GM21360 (cell line): ENCODE data around the gene RAET1G.
"Not testable (repeated sequence)": the region's sequence is repeated elsewhere in the genome, so short reads cannot be mapped to it uniquely, and the experiment has no call there.

Experiments used
- ATAC-seq: cut with Tn5 transposase; IDR thresholded peaks from one replicate; pipeline ENCODE4 v1.9.1; 2021; ENCODE audit warnings: mild to moderate bottlenecking, moderate library complexity; ENCODE audit not compliant: unreplicated experiment

RAET1G gene, protein sequence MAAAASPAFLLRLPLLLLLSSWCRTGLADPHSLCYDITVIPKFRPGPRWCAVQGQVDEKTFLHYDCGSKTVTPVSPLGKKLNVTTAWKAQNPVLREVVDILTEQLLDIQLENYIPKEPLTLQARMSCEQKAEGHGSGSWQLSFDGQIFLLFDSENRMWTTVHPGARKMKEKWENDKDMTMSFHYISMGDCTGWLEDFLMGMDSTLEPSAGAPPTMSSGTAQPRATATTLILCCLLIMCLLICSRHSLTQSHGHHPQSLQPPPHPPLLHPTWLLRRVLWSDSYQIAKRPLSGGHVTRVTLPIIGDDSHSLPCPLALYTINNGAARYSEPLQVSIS

DNA sequence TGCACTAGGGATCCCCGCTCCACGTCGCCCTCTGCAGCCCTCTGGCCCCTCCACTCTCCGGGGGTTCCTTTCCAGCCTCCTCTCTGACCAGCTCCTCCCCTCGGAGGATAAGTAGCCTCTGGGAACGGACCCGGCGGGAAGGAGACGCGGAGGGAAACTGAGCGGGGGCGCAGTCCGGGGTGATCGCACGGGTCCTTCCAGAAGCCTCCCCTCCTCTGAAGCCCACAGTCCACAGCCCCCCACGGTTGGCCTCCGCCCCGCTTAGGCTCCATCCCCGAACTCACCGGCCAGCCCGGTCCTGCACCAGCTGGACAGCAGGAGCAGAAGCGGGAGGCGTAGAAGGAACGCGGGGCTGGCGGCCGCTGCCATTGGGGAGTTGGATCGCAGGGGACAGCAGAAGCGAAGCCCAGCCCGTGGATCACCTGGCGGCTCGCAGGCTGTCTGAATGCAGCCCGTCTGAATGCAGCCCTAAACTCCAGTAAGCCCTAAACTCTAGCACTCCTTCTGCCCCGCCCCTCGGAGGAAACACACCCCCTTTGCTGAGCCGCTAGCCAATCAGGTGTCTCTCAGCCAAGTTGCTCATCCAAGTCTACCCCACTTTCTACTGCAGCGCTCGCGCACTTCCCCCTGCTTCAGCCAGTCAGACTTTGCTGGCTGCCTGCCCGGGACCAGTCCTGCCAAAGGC is at the start of gene RAET1G:
TSS of gene RAET1G (minus strand) at position 480 of the 685 bp plus-strand sequence. CDS start at position 369, 111 bp downstream.
- ATAC-seq, result no peak

DNA sequence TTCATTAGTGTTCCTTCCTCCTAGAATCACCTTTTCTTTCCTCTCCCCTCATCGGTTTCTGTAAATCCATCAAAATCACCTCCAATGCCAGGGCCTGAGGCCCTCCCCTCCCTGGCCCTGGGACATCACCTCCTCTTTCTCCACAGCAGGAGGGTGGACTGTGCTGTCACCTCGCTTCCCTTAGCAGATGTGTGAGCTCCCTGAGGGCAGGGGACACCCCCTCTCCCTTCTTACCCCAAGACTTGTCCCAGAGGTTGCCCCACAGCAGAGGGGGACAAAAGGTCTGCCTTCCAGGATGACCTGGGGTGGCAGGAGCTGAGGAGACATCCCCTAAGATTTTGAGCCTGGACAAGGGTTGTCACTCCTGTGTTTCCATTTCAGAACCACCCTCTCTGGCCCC is 46.7 kb upstream of the RAET1G start:
- no peak for ATAC-seq

DNA sequence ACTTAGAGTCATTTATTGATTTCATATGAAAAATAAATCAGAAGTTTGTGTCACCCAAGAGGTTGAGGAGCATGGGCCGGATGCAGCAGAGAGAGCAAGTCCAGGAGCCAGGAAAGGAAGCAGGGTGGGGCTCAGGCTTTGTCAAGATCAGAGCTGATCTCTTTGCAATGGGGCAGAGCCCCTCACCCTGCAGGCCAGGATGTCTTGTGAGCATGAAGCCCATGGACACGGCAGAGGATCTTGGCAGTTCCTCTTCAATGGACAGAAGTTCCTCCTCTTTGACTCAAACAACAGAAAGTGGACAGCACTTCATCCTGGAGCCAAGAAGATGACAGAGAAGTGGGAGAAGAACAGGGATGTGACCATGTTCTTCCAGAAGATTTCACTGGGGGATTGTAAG is 46.0 kb upstream of the RAET1G start:
- ATAC-seq, result not testable (repeated sequence)

DNA sequence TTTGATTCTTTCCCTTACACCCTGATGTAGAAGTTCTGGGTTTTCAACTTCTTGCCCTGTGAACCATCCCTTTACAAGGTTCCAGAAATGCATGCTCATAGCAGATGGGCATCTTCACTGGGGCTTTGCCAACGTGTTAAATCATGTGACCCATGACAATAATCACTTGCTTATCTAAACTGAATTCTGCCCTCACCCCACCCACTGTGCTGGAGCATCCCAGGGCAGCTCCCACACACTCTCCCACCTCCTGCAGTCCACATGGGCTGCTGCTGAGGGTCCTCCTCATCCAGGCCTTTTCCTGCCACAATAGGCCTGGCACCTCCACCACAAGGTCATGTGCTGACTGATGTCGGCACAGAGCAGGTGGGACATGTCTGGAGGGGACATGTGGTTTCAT is 45.1 kb upstream of the RAET1G start:
- ATAC-seq, result not testable (repeated sequence)

DNA sequence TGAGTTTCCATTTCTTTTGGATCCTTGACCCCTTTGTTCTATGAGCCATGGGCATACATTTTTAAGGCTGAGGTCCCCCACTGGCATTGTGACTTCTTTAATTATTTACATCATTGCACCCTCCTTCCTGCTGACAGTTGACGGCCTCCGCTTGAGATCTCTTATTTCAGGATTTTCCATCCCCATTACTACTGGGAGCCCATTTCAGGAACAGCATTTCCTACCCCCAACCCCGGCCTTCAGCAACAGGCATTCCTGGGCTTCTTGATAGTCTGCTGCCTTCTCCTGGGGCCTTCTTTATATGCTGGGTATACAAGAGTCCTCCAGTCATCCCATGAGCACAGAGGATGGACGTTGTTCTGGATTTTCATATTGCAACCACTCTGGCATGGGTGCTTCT is 44.7 kb upstream of the RAET1G start:
- ATAC-seq, result no peak

DNA sequence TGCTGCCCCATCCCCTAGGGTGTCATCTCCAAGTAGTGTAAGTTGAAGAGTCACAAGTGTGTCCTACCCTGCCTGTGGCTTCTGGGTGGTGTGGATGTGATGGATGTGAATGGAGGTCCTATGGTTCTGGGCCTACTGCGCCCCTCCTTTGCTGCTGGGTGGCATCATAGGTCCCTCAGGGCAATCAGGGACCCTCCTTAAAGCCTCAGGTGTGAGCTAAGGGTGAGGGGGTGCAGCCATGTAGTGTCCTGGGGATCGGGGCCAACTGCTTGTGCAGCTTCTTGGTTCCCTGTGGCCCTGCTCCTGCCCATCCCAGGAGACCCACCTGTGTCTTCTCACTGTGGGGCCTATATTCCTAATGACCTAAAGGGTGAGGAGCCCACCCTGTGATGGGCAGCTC is 43.4 kb upstream of the RAET1G start:
- ATAC-seq, result not testable (repeated sequence)

DNA sequence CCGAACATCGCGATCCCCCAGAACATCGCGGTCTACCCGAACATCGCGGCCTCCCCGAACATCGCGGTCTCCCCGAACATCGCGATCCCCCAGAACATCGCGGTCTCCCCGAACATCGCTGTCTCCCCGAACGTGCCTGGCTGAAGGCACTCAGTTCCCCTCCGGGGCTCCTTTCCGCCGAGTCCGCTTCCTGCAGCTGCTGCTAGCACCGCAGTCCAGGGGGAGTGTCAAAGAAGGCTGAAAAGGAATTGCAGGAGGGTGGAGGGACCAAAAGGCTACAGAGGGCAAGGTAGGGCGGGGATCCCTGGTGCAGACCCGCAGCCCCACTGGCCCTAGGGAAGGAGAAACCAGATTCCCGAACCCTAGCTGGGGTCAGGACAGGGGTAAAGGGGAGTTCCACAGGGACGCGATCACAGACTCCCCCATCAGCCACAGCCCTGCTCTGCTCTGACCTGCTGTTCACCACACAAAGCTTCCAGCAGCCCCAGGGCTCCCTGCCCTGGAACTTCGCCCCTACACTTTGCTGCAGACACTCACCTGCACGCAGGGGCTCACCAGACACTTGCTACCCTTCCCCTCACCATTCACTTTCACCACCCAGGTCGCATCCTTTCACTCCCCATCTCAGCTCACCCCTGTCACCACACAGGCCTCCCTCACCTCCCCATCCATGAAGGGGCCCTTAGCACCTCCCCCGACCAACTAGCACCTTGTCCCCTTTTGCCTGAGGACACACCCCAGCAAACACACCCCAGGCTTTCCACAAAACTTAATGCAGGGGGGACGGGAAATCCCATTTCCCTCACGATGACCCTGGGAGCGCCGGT is 42.5 kb upstream of the RAET1G start:
- no peak for ATAC-seq

DNA sequence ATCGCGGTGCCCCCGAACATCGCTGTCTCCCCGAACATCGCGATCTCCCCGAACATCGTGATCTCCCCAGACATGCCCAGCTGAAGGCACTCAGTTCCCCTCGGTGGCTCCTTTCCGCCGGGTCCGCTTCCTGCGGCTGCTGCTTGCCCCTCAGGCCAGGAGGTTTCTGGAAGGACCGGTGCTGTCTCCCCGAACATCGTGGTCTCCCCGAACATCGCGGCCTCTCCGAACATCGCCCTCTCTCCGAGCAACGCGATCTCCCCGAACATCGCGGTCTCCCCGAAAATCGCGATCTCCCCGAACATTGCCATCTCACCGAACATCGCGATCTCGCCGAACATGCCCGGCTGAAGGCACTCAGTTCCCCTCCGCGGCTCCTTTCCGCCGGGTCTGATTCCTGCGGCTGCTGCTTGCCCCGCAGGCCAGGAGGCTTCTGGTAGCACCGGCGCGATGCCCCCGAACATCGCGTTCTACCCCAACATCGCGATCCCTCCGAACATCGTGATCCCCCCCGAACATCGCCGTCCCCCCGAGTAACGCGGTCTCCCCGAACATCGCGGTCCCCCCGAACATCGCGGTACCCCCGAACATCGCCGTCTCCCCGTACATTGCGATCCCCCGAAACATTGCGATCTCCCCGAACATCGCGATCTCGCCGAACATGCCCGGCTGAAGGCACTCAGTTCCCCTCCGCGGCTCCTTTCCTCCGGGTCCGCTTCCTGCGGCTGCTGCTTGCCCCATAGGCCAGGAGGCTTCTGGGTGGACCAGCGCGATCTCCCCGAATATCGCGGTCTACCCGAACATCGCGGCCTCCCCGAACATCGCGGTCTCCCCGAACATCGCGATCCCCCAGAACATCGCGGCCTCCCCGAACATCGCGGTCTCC is 41.6 kb upstream of the RAET1G start:
- ATAC-seq, result no peak

DNA sequence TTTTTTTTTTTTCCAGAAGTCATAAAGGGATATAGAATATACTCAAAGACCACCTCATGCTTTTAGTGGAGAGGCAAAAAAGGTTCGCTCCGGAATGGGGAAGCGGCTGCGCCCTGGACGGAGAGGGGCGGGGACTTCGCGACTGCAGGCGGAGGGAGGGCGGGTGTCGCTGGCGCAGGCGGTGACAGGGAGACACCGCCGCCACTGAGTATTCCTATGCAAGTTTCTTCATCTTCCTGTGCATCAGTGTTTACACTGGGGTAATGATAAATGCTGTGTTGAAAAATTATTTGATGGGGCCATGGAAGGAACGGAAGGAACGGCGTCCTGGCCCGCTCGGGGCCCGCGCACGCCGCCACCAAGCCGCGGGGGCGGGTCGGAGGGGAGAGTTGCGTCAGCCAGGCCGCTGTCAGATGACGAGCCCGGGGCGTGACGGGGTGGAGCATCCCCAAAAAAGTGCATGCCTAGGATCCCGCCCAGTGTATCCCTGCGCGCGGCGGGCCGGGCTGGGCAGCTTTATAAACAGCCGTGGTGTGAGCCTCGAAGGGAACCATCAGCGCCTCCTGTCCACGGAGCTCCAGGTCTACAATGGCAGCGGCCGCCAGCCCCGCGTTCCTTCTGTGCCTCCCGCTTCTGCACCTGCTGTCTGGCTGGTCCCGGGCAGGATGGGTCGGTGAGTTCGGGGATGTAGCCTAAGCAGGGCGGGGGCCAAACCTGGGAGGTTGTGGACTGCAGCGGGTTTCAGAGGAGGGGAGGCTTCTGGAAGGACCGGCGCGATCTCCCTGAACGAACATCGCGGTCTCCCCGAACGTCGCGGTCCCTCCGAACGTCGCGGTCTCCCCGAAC is 40.8 kb upstream of the RAET1G start, which contains the start of gene ULBP1:
TSS of gene ULBP1 (plus strand) at position 482 of the 846 bp plus-strand sequence. CDS start at position 589, 107 bp downstream.
- peak; percentile 55 for ATAC-seq

DNA sequence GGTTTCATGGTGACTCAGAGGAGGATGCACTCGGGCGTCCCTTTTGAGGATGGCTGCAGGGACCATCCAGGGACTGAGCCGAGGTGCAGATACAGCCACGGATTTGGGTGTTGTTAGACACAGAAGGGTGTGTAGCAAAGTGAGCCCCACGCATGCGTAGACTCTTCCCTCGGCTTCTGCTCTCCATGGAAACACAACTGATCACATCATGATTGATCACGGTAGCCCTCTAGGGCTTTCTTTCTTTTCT is 40.2 kb upstream of the RAET1G start:
- ATAC-seq, result peak; percentile 35

DNA sequence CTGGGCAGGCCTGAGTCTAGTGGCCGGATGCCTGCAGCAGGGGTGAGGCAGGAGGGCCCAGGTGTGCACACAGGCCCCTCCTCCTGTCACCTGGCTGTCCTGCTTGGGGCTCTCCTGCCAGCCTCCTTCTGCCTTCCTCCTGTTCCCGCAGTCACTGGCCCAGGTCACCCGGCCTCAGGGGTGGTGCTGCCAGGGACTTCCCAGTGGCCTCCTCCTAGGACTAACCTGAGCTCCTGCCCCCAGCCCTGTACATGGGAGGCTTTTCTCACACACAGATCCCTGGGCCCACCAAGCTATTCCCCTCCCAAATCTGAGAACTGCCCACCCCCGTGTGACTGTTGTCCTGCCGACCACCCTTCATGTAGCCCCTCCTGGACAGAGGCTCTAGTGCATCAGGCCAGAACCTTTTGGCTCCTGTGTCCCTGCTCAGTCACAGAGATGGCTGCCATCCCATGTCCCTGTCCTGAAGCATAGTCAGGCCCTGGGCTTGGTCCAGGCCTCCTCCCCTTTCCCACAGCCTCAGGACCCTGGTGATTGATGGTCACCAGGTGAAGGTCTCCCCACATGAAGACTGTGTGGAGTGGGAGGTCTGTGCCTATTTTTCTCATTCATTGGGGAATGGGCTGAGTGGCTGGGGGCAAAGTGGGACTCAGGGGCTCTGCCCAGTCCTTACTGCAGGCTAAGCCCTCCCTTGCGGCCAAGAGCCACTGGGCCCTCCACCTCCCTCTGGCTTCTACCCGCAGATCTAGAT is 39.7 kb upstream of the RAET1G start:
- no peak for ATAC-seq

DNA sequence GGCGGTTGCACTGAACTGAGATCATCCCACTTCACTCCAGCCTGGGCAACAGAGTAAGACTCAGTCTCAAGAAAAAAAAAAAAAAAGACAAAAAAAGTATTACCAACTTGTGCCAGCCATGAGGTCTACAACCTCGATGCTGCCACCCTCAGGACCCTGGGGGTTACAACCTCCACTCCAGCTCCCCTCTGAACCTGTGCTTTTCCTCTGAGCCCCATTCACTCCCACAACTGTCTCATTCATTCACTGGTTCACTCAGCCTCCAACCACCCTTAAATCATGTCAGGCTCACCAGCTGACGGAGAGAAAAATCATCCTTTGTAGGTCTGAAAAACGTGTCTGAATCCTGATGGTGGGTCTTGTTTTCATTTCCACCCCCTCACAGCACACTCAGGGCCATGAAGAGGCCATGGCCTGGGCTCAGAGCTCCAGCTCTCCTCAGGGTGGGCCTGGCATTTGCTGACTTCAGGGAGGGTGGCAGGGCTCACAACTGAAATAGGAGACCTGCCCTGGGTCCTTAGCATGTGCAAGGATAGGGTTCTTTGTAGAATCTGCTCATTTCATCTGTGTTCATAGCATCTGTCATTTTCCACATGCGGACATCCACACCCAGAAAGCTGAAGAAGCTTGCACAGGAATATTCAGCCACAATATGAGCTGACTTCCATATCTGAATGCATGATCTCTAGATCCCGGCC is 39.0 kb upstream of the RAET1G start:
- ATAC-seq, result no peak

DNA sequence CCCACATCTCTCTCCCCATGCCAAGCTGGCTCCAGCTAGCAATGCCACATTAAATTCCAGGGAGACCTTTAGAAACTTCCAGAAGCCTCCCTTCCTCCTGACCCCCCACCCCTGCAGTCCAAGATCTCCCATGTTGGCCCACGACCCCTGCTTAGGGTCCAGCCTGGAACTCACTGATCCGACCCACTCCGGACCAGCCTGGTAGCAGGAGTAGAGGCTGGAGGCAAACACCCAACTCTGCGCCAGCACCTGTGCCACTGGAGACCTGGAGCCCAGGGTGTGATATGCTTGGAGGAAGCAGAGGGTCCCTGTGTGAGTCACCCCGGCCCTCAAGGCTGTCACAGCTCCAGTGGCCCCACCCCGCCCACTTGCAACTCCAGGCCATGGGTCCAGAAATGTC is 37.6 kb upstream of the RAET1G start:
- no peak for ATAC-seq

DNA sequence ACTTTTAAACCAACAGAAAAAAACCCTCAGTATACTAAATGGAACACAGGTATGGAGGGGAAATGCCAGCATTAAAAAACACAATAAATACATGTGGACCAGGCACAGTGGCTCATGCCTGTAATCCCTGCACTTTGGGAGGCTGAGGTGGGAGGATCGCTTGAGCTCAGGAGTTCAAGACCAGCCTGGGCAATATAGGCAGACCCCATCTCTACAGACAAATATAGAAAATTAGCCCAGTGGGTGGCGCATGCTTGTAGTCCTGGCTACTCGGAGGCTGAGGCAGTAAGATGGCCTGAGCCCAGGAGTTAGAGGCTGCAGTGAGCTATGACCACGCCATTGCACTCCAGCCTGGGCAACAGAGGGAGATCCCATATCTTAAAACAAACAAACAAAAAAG is 36.9 kb upstream of the RAET1G start:
- ATAC-seq, result not testable (repeated sequence)

DNA sequence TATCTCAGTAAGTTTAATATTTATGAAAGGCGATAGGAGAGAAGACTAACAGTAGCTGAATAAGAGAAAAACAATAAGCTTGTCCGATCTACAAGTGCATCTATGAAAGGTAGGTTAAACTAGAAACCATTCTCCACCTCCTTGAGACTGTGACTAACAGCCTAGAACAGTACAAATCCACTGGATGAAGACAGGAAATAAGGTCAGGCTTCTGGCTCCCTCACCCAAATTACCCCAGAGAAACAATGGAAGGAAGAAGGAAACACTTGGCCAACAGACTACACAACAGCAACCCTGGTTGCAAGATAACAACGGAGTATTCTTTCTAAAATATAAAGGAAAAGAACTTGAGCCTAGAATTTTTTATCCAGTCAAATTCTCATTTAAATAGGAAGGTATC is 35.2 kb upstream of the RAET1G start:
- not testable (repeated sequence) for ATAC-seq

DNA sequence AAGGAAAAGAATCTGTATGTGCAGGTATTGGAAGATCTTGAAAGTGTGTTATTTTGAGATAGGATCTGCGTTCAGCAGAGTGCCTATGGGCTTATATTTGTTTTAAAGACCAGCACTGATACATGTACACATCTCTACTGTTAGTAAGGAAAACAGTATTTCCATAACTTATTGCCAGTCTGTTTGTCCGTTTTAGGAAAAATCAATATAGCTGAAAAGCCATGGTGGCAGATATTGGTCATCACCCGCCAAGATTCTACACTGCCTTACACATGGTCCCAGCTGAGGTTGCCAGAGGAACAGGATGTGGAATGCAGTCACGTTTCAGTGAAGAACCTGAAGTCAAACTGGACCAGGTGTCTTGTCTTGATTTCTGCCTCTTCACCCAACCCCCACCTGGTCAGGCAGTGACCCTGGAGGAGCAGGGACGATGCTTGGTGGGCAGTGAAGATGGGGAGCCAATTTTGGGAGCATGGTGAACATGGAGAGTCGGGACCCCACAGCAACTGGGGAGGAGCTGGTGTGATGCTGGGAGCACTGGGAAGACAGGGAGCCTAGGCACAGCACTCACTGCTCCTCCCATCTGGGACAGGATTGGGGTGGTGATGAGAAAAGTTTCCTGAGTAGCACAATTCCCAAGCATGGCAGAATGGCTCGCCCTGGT is 32.9 kb upstream of the RAET1G start:
- ATAC-seq, result not testable (repeated sequence)

DNA sequence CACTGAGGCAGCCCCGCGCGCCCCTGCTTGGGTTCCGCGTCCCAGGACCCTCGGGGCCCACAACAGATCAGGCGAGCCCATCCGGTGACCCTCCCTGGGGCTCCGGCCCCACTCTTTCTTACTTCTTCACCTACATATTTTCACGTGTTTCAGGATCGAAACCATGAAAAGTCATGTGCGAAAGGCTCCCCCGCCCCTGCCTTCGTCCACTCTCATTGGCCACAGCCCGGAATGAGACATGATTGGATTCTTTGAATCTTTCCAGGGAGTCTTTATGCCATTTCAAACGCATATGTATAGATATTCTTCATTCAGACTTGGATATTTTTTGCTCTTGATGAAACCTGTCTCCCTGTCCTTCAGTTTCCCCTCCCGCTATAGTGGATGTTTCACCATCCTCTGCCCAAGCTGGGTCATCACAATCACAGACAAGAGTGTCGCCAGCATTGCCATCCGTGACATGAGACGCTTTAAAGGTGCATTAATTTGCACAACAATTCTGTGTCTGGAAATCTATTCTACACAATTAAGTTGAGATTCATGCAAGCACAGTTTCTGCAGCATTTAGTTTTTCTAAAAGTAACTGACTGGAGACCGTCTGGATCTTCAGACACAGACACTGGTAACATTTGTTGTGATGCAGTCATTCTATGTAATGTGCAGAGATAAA is 32.2 kb upstream of the RAET1G start:
- not testable (repeated sequence) for ATAC-seq
